Amniotic epithelial cell (primary cell): ENCODE results near the gene C16orf95.
"Not testable (repeated sequence)": the region's sequence is repeated elsewhere in the genome, so short reads cannot be mapped to it uniquely, and the experiment has no call there.

Experiments used
- DNase-seq: peaks from one replicate; pipeline ENCODE4 v3.0.0-alpha.2; 2010; ENCODE audit warnings: low read depth

C16orf95 gene, protein sequence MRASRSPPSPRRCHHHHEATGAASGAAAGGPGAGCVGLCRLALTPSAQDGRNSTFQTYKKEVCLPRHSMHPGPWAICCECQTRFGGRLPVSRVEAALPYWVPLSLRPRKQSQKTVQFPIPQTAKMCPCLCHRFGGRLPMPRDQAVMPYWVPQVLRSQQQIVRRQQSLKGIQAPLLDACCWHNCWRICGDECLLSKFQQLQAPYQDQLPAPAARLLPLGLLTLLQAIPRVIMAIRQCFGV

DNA sequence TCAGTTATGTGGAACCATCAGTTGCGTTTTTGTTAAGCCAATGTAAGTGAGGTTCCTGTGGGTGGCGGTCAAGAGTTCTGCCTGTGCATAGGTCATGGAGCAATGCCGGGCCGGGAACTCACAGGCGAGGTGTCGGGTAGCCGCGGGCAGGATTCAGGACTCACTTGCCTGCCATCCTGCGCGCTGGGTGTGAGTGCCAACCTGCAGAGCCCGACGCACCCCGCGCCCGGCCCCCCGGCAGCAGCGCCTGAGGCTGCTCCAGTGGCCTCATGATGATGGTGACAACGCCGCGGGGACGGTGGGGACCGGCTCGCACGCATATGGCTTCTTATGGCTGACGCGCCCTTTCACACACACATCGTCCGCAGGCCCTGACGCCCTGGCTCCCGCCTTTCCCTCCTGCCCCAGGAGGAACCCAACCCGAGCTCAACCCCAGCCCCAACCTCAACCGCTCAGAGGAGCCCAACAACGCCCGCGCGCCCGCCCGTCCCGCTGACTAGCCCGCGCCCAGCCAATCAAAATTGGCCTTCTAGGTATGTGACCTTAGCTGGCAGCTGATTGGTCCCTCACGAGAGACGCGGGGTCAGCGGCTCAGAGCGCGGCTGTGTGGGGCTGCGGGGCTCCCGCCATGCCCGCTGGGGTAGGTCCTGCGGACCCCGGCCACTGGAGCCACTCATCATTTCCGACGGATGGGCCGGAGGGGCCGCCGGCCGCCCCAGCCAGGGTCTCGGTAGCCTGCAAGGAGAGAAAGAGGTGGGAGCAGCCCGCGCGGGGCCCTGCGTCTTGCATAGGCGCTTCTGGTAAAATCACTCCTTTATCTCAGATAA lies at the start of gene C16orf95:
Gene C16orf95, minus strand, starts transcription at position 470 of the 827 bp plus-strand sequence. Its CDS starts 150 bp downstream, at position 320.
- peak; percentile 90 for DNase-seq

DNA sequence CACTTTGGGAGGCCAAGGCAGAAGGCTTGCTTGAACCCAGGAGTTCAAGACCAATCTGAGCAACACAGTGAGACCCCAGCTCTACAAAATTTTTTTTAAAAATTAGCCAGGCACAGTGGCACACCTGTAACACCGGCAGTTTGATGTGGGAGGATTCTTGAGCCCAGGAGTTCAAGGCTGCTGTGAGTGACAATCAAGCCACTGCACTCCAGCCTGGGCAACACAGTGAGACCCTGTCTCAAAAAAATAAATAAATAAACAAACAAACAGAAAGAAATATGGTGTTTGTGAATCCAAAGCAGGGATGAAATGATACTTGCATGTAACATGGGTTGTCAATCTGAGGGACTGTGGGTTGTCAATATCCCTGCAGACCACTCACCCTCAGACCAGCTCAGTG lies 49.7 kb upstream of the C16orf95 start:
- no peak for DNase-seq

DNA sequence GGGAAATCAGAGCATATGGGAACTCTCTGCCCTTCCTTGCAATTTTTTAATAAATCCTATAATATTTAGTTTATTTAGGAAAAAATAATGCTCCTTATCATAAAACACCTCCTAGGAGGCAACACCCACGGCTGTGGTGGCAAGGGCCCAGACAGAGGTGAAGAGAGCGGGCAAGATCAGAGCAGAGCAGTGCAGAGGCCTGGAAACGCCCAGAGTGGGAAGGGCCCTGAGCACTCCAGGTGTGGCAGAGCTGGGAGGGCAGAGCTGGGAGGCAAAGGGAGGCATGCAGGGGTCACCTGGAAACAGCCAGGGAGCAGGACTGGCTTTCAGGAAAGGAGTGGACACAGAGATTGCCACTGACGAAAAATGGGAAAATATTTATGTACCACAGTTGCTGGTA lies 49.1 kb upstream of the C16orf95 start:
- no peak for DNase-seq

DNA sequence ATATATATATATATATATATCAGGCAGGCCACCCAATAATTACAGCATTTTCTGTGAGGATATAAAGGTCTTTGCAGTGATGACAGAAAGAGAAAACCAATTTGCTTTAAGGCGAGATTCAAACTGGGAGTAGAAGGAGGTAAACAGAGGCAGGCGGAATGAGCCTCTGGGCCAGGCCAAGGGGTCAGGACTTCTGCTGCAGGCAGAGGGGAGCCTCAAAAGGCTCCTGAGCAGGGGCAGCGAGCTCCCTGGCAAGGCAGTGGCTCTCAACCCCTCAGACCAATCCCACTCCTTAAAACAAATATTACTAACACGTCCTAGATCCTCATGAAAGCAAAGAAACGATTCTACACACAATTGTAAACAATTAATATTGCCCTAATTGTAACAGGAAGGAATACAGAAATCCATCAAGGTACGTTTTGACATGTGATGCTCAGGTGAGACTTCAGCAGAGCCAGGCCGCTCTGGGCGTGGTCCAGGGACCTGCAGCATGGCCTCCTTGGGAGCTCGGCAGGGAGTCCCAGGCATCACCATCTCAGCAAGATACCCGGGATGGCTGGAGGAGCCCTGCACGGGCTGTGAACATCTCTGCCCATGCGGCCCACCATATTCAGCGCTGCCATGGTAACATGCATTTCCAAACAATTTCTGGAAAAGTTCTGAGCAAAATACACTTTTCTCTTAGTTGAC lies 48.0 kb upstream of the C16orf95 start:
- no peak for DNase-seq

DNA sequence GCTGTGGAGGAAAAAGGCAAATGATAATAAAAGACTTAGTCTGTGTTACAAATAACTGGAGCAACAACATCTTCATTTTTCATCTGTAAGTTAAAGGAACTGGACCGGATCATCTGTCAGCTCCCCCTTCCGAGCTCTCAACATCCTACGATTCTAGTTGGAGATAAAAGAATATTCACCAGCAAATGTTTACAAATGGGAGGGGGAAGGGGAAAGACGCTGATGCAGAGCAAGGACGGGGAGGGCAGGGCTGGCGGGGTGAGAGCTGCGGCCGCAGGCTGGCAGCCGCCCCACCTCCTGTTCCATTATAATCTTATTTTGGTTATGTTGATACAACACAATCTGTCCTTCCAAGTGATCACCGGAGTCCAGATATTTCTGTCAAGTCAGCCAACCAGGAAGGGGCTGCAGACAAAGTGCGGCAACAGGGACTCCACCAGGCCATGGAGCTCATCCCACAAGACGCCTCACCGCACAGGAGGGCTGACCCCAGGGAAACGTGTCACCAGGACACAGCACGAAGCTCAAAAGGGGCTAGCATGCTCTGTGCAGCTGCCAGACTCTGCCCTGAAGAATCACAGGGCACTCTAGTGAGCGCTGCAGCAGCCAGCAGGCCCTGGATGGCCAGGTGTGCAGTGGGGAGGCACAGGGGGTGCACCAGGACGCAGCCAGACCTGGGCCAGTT lies 46.7 kb upstream of the C16orf95 start:
- DNase-seq: peak; percentile 84

DNA sequence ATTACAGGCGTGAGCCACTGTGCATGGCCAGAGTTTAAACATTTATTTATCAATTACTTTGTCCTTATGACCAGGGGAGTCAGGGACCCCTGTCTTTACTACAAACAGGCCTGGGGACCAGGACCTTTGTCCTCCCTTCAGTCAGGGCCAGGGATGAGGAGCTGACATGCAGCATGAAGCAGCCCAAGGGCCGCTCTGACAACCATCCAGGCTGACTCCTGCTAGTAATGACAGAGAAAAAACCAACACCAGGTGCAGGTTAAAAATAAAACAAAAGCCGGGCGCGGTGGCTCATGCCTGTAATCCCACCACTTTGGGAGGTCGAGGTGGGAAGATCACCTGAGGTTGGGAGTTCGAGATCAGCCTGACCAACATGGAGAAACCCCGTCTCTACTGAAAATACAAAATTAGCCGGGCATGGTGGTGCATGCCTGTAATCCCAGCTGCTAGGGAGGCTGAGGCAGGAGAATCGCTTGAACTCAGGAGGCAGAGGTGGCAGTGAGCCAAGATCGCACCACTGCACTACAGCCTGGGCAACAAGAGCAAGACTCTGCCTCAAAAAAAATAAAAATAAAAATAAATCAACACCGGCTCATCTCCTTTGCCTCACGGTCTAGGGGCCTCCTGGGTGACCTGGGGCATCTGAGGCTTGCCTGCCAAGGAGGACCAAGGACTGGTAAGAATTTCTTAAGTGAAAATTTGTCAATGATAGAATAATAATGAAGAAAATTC lies 45.8 kb upstream of the C16orf95 start:
- not testable (repeated sequence) for DNase-seq

DNA sequence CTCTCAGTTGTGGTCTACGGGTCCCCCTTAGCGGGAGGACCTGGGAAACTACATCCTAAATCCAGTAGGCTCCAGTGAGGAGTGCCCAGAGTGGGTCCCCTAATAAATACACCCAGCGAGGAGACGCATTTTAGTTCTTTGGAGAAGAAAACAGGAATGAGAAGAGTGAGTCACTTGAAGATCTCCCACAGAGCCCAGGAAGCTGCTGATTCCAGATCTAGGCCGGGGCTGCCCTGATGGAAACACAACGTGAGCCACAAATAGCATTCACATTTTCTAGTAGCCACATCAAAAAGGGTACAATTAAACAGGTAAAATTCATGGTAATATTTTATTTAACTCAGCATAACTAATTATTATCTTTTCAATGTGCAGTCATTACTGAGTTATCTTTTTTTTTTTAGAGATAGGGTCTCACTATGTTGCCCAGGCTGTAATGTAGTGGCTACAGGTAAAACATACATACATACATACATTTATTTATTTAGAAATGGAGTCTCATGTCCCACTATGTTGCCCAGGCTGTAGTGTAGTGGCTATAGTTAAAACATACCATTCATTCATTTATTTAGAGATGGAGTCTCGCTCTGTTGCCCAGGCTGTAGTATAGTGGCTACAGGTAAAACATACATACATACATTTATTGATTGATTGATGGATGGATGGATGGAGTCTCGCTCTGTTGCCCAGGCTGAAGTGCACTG lies 44.9 kb upstream of the C16orf95 start:
- no peak for DNase-seq

DNA sequence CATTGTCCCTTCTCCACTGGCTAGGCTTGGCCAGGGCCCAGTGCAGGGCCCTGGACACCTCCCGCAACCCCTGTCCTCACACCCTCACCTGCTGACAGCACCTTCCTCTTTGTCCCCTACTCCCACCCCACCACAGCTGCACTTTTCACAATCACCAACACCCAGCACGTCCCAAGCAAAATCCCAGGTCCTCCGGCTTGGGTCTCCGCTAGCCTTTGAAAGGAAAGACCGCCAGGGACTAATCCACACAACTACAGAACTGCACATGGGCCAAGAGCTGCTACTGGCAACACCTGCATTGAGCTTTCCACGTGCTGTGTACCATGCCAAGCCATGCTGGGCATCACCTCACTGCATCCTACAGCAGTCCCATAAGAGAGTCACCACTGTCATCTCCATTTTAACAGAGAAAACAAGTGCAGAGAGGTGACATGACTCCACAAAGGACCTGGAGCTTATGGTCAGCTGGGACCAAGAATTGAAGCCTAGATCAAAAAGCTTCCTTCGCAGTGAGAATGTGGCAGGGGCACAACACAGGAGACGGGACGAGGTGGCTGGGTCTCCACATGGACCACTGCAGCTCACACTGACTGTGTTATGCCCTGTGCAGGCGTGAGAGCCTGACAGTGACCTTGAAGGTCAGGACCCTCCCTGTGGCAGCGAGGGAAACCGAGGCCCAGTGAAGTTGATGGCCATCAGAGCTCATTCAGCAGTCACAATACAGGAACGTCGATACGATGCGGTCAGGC lies 43.8 kb upstream of the C16orf95 start:
- no peak for DNase-seq

DNA sequence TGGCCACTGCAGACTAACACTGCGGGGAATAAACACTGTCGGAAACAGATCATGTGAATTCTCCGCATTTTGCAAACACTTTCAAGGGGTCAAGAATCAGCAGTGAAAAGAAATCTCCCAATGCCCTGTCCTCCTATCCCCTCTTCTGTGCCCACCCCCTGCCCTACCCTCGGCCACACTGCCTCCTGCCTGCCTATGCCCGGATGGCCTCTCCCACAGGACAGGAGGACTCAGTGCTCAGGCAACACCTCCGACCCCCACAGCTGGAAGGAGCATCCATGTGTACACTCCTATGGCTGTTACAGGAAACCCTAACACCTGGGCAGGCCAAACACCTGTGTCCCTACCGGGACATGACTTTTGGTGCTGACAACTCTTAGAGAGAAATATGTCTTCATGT lies 41.9 kb upstream of the C16orf95 start:
- no peak for DNase-seq

DNA sequence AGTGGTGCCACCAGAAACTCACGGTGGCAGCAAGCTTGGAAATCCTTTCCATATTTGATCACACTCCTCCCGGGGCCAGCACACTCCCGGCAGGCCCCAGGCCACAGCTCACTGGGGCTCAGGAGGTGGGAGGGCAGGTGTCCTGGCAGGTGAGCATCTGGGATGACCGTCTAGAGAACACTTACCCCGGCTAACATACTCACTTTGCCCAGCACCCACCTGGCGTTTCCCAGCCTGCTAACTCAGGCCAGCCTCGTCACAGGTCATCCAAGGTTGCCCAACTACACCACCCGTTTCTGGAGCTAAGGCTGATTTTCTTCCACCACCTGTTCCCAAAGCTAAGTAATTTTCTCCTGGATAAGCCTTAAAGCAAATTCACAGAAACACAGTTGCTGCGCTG lies 41.5 kb upstream of the C16orf95 start:
- DNase-seq: no peak

DNA sequence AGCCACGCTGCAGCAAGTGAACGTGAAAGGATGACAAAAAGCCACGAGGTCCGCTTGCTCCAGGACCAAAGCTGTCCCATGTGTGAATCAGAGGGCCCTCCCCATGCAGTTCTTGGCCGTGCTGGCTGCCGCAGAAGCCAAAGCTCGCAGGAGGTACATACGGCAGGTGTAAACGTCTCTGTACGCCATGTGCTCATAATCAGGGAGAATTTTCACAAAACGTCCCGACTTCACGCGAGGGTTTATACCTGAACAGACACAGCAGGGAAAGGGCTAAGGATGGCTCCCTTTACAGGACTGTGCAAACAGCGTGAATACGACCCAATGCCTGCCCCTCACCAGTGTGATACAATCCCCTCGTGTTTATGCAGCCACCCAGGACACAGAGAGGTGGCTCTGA lies 41.1 kb upstream of the C16orf95 start:
- no peak for DNase-seq

DNA sequence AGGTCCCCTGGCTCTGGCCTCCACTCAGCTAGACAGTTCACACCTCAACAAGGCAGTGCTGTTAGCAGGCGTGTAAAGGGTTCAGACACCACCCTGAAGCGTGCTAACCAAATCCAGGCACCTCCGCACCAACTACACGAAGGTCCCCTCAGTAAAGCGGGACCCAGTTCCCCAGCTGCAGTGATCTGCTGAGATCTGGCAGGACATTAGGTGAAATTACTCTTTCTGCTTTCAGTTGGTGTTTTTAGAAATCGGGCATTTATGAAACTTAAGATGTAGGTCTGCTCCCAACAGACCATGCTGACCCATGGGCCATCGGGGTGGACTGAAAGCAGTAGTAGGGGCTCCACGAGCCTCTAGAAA lies 39.3 kb upstream of the C16orf95 start:
- no peak for DNase-seq

DNA sequence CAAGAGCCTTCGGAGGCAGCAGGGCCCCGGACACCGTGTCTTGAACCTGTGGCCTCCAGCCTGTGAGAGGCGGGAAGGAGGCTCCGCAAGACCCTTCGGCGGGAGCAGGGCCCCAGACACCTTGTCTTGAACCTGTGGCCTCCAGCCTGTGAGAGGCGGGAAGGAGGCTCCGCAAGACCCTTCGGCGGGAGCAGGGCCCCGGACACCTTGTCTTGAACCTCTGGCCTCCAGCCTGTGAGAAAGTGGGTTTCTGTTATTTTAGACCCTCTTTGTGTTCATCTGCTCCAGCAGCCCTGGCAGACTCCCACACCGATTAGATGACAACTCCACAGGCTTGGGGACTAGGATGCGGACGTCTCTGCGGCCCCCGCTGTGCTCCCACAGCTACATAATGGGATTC lies 36.4 kb upstream of the C16orf95 start:
- no peak for DNase-seq

DNA sequence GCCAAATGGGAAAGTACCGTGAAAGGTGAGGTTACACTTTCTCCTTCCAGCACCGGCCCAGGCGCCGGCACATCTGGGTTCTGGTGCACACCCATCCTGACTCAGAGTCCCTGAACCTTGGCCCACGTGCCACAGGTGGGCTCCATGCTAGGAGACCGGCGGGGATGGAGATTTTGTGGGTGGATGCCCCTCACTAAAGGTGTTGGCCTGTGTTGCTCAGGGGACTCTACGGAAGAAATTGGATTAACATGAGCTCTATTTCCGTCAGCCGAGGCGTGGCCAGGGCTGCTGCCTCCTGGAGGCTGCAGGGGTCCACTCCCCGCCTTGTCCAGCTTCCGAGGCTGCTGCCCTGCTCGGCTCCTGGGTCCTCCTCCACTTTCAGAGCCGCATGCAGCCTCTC lies 35.6 kb upstream of the C16orf95 start:
- DNase-seq: no peak

DNA sequence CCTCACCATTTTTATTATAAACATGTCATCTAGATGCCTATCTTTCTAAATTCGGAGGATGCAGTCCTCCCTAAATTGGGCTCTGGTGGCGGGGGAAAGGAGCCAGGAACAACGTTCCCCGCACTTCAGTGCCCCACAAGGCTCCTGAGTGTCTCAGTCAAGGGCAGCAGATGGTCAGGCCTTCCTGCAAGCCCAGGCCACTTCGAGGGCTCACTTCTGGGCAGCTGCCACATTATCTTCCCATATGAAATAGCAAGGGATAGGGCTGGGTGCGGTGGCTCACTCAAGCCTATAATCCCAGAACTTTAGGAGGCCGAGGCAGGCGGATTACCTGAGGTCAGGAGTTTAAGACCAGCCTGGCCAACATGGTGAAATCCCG lies 34.1 kb upstream of the C16orf95 start:
- DNase-seq: peak; percentile 3

DNA sequence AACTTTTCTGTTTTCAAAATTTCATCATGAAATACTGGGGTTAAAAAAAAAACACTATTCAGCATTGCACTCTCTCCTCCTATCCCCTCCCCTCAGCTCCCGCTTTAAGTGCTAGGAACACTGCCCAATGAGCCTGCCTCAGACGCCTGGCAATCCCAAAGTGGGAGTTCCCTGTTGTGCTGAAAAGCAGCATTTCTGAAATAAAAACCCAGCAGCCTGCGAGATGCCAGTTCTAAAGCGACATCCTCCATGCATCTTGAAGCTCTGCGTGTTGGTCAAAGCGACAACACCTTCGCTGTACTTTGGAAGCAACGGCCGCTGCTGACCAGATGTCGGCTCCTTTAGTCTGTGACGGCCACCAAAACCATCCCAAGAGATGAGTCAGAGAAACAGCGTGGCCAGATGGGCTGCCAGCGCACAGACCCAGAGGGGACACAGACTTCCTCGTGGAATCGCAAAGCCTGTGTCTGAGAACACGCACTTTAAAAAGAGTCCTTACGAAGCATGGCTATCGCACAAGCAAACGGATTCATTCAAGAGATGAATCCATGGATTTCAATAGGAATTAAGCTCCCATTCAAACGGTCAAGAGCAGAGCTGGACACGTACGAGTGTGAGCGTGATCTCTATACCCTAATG lies 33.6 kb upstream of the C16orf95 start:
- DNase-seq: no peak

DNA sequence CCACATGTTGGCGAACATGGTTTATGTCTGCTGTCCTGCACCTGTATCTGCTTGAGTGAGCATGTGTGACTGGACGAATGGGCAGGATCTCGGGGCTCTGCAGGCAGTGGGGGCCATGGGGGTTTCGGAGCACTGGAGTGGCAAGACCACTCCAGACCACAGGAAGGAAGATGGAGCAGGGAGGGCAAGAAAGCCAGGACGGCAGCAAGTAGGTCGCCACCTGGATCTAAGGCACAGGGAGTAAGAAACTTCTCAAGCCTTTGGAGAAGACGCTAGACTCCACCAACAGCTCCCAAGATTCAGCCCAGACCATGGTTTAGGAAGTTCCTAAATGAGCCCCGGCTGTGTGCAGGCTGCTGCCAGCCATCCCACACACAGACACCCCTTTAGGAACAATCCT lies 32.8 kb upstream of the C16orf95 start:
- DNase-seq: no peak

DNA sequence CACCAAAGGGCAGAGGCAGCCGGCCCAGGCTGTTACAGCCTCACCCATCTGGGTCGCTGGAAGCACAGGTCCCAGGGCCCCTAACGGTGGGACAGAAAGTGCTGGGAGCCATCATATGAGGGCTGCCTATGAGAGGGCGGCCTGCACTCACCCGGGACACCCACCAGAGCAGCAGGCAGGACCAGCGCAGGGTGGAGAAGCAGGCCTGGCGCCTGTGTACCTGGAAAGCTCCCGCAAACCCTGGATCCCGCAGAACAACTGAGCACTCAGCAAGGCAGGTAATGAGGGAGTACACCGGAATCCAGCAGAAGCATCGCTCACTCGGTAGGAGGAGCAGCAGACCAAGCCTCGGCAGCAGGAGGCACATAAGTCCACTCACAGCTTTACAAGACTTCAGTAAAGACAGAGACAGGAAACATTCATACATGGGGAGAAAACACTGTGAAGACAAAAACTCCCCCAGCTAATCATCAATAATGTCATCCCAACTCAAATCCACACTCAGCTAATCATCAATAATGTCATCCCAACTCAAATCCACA lies 31.5 kb upstream of the C16orf95 start:
- DNase-seq: no peak

DNA sequence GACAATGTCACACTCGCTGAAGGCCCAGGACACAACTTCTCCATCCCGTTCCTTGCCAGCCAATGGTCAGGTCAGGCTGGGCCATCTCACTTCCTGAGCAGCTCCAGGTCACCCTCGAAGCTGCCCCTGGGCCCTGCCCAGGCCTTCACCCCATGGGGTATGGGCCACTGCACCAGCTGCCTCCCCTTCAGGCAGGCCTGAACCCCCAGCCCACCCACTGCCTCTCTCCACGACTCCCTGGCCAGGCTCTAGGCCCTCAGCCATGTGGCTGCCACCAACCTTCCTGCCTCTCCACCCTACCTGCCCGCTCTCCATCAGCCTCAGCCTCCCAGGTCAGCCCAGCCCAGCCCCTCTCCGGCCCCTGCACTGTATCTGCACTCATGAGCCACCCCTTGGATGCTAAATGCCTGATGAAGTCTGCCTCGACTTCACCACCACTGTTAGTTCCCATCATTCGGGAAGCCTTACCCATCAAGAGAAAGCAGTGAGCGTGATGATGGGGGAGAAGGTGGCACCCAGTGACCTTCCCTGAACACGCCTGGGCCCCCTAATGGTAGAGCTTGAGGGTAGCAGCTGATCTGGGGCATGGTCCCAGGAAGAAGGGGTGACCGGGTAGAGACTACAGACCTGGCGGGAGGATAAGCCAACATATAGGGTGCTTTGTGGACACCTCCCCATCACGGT lies 30.9 kb upstream of the C16orf95 start:
- DNase-seq: no peak
